ENCODE measurements around the gene BICC1. TPM values are rescaled to one million over a fixed set of nuclear protein-coding genes. Genes with fewer than 3 reads are reported as not detected.

The BICC1 gene
- total and polyA plus RNA-seq, 2 donors (not counting 1 experiment from before 2014, with no cell fraction given) = not detected

DNA sequence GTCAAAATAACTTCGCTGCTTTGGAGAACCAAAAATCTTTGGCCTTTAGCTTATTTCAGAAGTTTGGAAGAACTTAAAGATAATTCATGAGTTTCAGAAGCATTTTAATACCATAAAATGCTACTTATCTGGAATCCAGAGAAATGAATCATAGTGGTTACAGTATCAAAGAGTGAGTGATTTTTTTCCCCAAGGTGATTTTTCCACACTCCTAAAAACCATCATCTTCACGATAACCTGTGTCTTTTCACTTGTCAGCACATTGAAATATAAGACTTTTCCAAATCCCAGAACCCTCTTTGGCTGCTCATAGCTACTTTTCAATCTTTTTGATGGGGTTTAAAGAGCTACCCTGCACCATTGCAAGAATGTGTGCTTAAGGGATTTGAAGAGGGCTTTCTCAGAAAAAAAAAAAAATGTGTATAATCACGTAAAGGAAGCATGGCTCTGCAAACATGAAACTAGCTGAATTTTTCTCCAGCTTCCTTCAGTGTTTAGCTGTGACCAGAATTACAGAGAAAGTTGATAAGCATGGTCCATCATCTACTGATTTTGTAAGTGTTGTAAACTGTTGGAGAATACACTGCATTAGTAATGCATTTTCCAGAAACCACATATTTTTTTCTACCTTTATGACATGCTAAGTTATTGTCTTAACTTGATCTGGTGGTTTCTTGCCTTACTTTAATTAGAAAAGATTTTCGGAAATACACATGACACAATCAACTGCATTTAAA, 134.9 kb downstream of the BICC1 start:
- Histone ChIP-seq H3K36me3 (replicated peaks in 1 of 2; ENCODE audit: control extremely low read depth in 1 of 2, control insufficient read depth in 1 of 2, extremely low read depth in 1 of 2, insufficient read depth in 2 of 2, low read length in 1 of 2) (no peaks in the 10 kb centered on the region), H3K27ac (ENCODE audit: low read length in 2 of 2) (no peak overlapping the region), H4K20me1 (ENCODE audit: control insufficient read depth, insufficient read depth, low read length, poor library complexity, severe bottlenecking) (no peaks in the 10 kb centered on the region), H3K9me3 (ENCODE audit: control extremely low read depth in 1 of 3, control insufficient read depth in 2 of 3, insufficient read depth in 1 of 3, low read length in 2 of 3) (no peaks in the 10 kb centered on the region), H2AFZ (ENCODE audit: insufficient read depth, low read depth, low read length, poor library complexity, severe bottlenecking) (no peak overlapping the region), H3K27me3 (replicated peaks in 1 of 4; ENCODE audit: control extremely low read depth in 1 of 4, control insufficient read depth in 3 of 4, insufficient read depth in 4 of 4, low read length in 3 of 4) (no peaks in the 10 kb centered on the region), H3K4me3 (ENCODE audit: control extremely low read depth in 1 of 5, extremely low read depth in 1 of 5, insufficient read depth in 1 of 5, low read depth in 2 of 5, low read length in 4 of 5) (no peak overlapping the region), H3K9ac (ENCODE audit: low read length) (no peak overlapping the region), H3K4me1 (ENCODE audit: control insufficient read depth in 2 of 2, insufficient read depth in 2 of 2, low read length in 2 of 2) (no peaks in the 10 kb centered on the region), H3K79me2 (ENCODE audit: control insufficient read depth, insufficient read depth, low read length) (no peaks in the 10 kb centered on the region), H3K4me2 (replicated peaks; ENCODE audit: low read depth, low read length, poor library complexity, severe bottlenecking) (no peak overlapping the region)
- no peaks in the 10 kb centered on the region for H3K27me3 Mint-ChIP-seq
- H3K4me3 Mint-ChIP-seq = no peak overlapping the region
- WGBS (ENCODE audit: insufficient coverage) = 89% methylated on average over 1 of the region's 4 CpGs
- ChIA-PET CTCF (no interaction called here), POLR2A (no interaction called here)
- H3K27ac Mint-ChIP-seq = no peak overlapping the region
- ATAC-seq (ENCODE audit: low read depth) (no peak), DNase-seq (no peak)
- TF ChIP-seq EZH2 (IDR thresholded peaks at IDR 0.05; ENCODE audit: borderline replicate concordance, insufficient read depth, low read depth, low read length, poor library complexity, severe bottlenecking) = no peak
- TF ChIP-seq, protein P1, sequence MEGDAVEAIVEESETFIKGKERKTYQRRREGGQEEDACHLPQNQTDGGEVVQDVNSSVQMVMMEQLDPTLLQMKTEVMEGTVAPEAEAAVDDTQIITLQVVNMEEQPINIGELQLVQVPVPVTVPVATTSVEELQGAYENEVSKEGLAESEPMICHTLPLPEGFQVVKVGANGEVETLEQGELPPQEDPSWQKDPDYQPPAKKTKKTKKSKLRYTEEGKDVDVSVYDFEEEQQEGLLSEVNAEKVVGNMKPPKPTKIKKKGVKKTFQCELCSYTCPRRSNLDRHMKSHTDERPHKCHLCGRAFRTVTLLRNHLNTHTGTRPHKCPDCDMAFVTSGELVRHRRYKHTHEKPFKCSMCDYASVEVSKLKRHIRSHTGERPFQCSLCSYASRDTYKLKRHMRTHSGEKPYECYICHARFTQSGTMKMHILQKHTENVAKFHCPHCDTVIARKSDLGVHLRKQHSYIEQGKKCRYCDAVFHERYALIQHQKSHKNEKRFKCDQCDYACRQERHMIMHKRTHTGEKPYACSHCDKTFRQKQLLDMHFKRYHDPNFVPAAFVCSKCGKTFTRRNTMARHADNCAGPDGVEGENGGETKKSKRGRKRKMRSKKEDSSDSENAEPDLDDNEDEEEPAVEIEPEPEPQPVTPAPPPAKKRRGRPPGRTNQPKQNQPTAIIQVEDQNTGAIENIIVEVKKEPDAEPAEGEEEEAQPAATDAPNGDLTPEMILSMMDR (IDR thresholded peaks at IDR 0.05) = no peak
- no peaks in the 10 kb centered on the region for H3K9me3 Mint-ChIP-seq (ENCODE audit: insufficient read depth)
- H3K4me1 Mint-ChIP-seq = no peaks in the 10 kb centered on the region
- intact Hi-C loops (cut with micrococcal nuclease) = no loop called here

DNA sequence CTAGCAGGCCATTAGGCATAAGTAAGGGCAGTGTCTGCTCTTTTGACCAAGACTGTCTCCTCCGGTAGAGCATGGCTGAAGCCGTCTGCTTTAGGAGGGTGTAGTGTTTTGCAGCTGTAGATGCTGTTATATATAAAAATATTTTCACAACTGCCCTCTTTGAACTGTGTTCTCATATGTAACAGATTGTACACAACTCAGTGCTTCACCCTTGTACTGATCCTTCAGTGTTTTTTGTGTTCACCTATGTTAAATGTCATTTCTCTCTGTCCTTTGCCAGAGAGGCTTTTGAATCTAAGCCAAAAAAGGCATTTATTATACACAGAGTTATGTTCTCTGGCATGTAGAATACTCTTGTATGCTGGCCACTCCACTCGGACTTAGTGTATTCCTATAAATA, 135.5 kb downstream of the BICC1 start:
- intact Hi-C loops (cut with micrococcal nuclease) = no loop called here
- Histone ChIP-seq H3K79me2 (ENCODE audit: control insufficient read depth, insufficient read depth, low read length) (no peaks in the 10 kb centered on the region), H2AFZ (ENCODE audit: insufficient read depth, low read depth, low read length, poor library complexity, severe bottlenecking) (no peak overlapping the region), H3K4me2 (replicated peaks; ENCODE audit: low read depth, low read length, poor library complexity, severe bottlenecking) (no peak overlapping the region), H4K20me1 (ENCODE audit: control insufficient read depth, insufficient read depth, low read length, poor library complexity, severe bottlenecking) (no peaks in the 10 kb centered on the region), H3K4me3 (ENCODE audit: control extremely low read depth in 1 of 5, extremely low read depth in 1 of 5, insufficient read depth in 1 of 5, low read depth in 2 of 5, low read length in 4 of 5) (no peak overlapping the region), H3K36me3 (replicated peaks in 1 of 2; ENCODE audit: control extremely low read depth in 1 of 2, control insufficient read depth in 1 of 2, extremely low read depth in 1 of 2, insufficient read depth in 2 of 2, low read length in 1 of 2) (no peaks in the 10 kb centered on the region), H3K4me1 (ENCODE audit: control insufficient read depth in 2 of 2, insufficient read depth in 2 of 2, low read length in 2 of 2) (no peaks in the 10 kb centered on the region), H3K27ac (ENCODE audit: low read length in 2 of 2) (no peak overlapping the region), H3K9ac (ENCODE audit: low read length) (no peak overlapping the region), H3K27me3 (replicated peaks in 1 of 4; ENCODE audit: control extremely low read depth in 1 of 4, control insufficient read depth in 3 of 4, insufficient read depth in 4 of 4, low read length in 3 of 4) (no peaks in the 10 kb centered on the region), H3K9me3 (ENCODE audit: control extremely low read depth in 1 of 3, control insufficient read depth in 2 of 3, insufficient read depth in 1 of 3, low read length in 2 of 3) (no peaks in the 10 kb centered on the region)
- ChIA-PET POLR2A (no interaction called here), CTCF (no interaction called here)
- H3K27me3 Mint-ChIP-seq = no peaks in the 10 kb centered on the region
- TF ChIP-seq, protein P1 (IDR thresholded peaks at IDR 0.05) = no peak
- TF ChIP-seq EZH2 (IDR thresholded peaks at IDR 0.05; ENCODE audit: borderline replicate concordance, insufficient read depth, low read depth, low read length, poor library complexity, severe bottlenecking) = no peak
- no peak for ATAC-seq (ENCODE audit: low read depth)
- no peaks in the 10 kb centered on the region for H3K9me3 Mint-ChIP-seq (ENCODE audit: insufficient read depth)
- H3K27ac Mint-ChIP-seq = no peak overlapping the region
- no peak for DNase-seq
- no peaks in the 10 kb centered on the region for H3K4me1 Mint-ChIP-seq
- WGBS (ENCODE audit: insufficient coverage) = no CpG with 5 or more reads among the region's 3 CpGs
- H3K4me3 Mint-ChIP-seq = no peak overlapping the region

All from B cell (primary cell).